Tibial artery (tissue), 4 donors: ENCODE results near the gene SRSF1.

ENCODE experiments used
- DNase-seq, 2 donors: peaks; one replicate each; pipeline ENCODE4 v3.0.0-alpha.2; 2019
- H3K27ac ChIP-seq, 2 donors: fragments of 200-600 bp; sonication (generic) in 1 of 2; 1 replicate in 1 of 2; 2 replicates in 1 of 2; pipeline ENCODE4 v1.5.1; 2018 to 2019; ENCODE audit warnings: mild to moderate bottlenecking in 1 of 2
- H3K27me3 ChIP-seq, 2 donors: fragments of 200-600 bp; sonication (generic) in 1 of 2; one replicate each; pipeline versions ENCODE4 v1.5.1 to v1.6.0; 2016 to 2019
- H3K36me3 ChIP-seq, 3 donors: fragments of 200-600 bp; sonication (generic) in 2 of 3; one replicate each; pipeline ENCODE4 v1.5.1; 2016 to 2019; ENCODE audit warnings: mild to moderate bottlenecking in 2 of 3
- H3K4me1 ChIP-seq, 4 donors: fragments of 200-600 bp; sonication (generic) in 2 of 4; 1 replicate in 3 of 4; 2 replicates in 1 of 4; pipeline ENCODE4 v1.5.1; 2016 to 2019
- H3K4me3 ChIP-seq, 2 donors: fragments of 200-600 bp; sonication (generic) in 1 of 2; 1 replicate in 1 of 2; 2 replicates in 1 of 2; pipeline ENCODE4 v1.5.1; 2018 to 2019; ENCODE audit warnings: mild to moderate bottlenecking in 2 of 2
- H3K9me3 ChIP-seq, 3 donors: fragments of 200-600 bp; sonication (generic) in 1 of 3; one replicate each; pipeline ENCODE4 v1.5.1; 2016 to 2019
- CTCF ChIP-seq, 2 experiments: fragments of 200-600 bp in 1 of 2; fragments of 450-650 bp in 1 of 2; IDR thresholded peaks; one replicate each; pipeline ENCODE4 v1.5.1; 2017 to 2019; ENCODE audit warnings: antibody characterized with exemption in 2 of 2, mild to moderate bottlenecking in 1 of 2, moderate library complexity in 1 of 2
- intact Hi-C: fragments of 100-400 bp; cut with DNase I; formaldehyde crosslinking; loops from one replicate; pipeline ENCODE4 v1.15.0; 2023; ENCODE audit warnings: low total_unique reads

Gene SRSF1

GRCh38 chr17:58007781-58008706 lies 998 bp upstream of the SRSF1 start:
- Histone ChIP-seq H3K9me3 (no peaks in the 10 kb centered on the region), H3K36me3 (peaks cover 24 to 26% (median 25%) of the 10 kb centered on the region in 3 donors), H3K4me1 (peaks cover 0 to 35% (median 25%) of the 10 kb centered on the region in 4 donors), H3K27ac (peak overlapping the region; percentile 97 to 98), H3K27me3 (no peaks in the 10 kb centered on the region), H3K4me3 (peak overlapping the region; percentile 87 to 90)
- no peak for TF ChIP-seq CTCF (IDR thresholded peaks at IDR 0.05)
- DNase-seq = no peak
- intact Hi-C loops = loop anchor here (2.0 to 10.0 kb wide), 3 partner anchors 77 to 753 kb away; partner anchors contain the start of gene MSI2

GRCh38 chr17:58006560-58006923 lies 504 bp downstream of the SRSF1 start:
- peaks cover 0 to 49% (median 26%) of the 10 kb centered on the region in 4 donors for H3K4me1 ChIP-seq
- H3K4me3 ChIP-seq = peak overlapping the region; percentile 87 to 90
- intact Hi-C loops = loop anchor here (2.0 to 10.0 kb wide), 3 partner anchors 78 to 752 kb away; partner anchors contain the start of gene MSI2
- peaks cover 30 to 41% (median 34%) of the 10 kb centered on the region in 3 donors for H3K36me3 ChIP-seq
- H3K27ac ChIP-seq = peak overlapping the region; percentile 97 to 98
- no peaks in the 10 kb centered on the region for H3K27me3 ChIP-seq
- no peaks in the 10 kb centered on the region for H3K9me3 ChIP-seq
- peak; percentile 81 to 88 for DNase-seq
- TF ChIP-seq CTCF (IDR thresholded peaks at IDR 0.05) = no peak

GRCh38 chr17:58005728-58006559 lies 1.1 kb downstream of the SRSF1 start:
- peaks cover 0 to 55% (median 26%) of the 10 kb centered on the region in 4 donors for H3K4me1 ChIP-seq
- H3K27me3 ChIP-seq = no peaks in the 10 kb centered on the region

DNA sequence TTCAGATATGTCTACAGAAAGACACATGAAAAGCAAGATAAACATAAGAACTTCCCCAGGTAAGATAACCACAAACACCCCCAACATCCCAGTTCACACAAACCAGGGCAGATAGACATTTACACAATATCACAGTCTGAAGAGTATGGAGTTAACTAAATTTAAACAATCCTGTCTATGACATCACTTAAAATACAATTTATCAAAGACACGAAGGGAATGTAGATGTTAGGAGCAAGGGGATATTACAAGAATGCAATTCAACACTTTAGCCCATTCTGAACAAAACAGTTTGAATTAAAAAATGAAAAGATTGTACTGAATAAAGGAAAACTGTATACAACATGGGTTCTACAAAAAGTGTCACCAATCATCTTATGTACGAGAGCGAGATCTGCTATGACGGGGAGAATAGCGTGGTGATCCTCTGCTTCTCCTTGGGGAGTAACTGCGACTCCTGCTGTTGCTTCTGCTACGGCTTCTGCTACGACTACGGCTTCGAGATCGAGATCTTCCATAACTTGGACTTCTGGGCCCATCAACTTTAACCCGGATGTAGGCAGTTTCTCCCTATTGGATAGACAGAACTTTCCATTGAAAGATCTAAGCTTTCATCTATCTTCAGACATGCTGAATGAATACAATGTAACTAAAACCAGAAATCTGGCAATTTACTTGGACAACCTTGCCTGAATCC lies 1.9 kb downstream of the SRSF1 start:
- Histone ChIP-seq H3K4me1 (peaks cover 0 to 56% (median 26%) of the 10 kb centered on the region in 4 donors), H3K36me3 (peaks cover 38 to 53% (median 38%) of the 10 kb centered on the region in 3 donors), H3K4me3 (peak overlapping the region; percentile 87 to 90), H3K27ac (peak overlapping the region; percentile 97 to 98), H3K9me3 (no peaks in the 10 kb centered on the region), H3K27me3 (no peaks in the 10 kb centered on the region)
- no peak for TF ChIP-seq CTCF (IDR thresholded peaks at IDR 0.05)
- intact Hi-C loops = loop anchor here (10.0 kb wide), 2 partner anchors 110 to 750 kb away; partner anchors contain the start of gene MSI2
- DNase-seq = no peak

More at GRCh38 chr17:58005728-58006559, 1.1 kb downstream of the SRSF1 start:
- DNase-seq = no peak
- Histone ChIP-seq H3K27ac (peak overlapping the region; percentile 97 to 98), H3K4me3 (peak overlapping the region; percentile 87 to 90), H3K36me3 (peaks cover 30 to 47% (median 34%) of the 10 kb centered on the region in 3 donors), H3K9me3 (no peaks in the 10 kb centered on the region)
- intact Hi-C loops = loop anchor here (2.0 to 10.0 kb wide), 3 partner anchors 79 to 751 kb away; partner anchors contain the start of gene MSI2
- TF ChIP-seq CTCF (IDR thresholded peaks at IDR 0.05) = no peak

DNA sequence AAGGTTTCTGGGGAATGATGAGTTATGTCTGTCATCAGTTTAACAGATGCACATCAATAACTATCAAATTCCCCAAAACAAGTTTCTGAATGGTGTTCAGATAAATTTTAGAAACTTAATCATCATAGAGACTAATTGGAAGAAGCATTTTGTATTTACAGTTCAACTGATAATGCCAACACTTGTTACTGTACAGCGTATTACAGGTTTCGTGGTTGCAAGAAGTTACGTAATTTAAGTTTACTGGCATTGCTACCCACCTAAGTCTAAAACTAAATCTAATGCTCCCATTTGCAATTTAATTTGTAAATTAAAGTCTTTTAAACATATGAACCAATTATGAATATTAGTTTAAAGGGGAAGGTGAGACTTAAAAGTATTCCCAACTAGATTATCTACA lies 3.0 kb downstream of the SRSF1 start:
- H3K4me1 ChIP-seq = peaks cover 0 to 56% (median 26%) of the 10 kb centered on the region in 4 donors
- H3K36me3 ChIP-seq = peaks cover 38 to 60% (median 38%) of the 10 kb centered on the region in 3 donors
- no peak for DNase-seq
- no peaks in the 10 kb centered on the region for H3K9me3 ChIP-seq
- H3K27me3 ChIP-seq = no peaks in the 10 kb centered on the region
- H3K27ac ChIP-seq = no peak overlapping the region
- TF ChIP-seq CTCF (IDR thresholded peaks at IDR 0.05) = no peak
- no peak overlapping the region for H3K4me3 ChIP-seq
- intact Hi-C loops = loop anchor here (10.0 kb wide), 2 partner anchors 111 to 749 kb away; partner anchors contain the start of gene MSI2
